Neural crest cell (in vitro differentiated cells): Measurements from ENCODE around the gene CAPZA1. TPM values are rescaled to one million over a fixed set of nuclear protein-coding genes. Genes with fewer than 3 reads are reported as not detected.

Experiments used
- DNase-seq: peaks from one replicate; pipeline ENCODE4 v3.0.0; 2021; ENCODE audit warnings: low read depth, mixed read lengths, low spot score
- H3K27ac Mint-ChIP-seq: one replicate; pipeline ENCODE4 v1.8.0; 2021; ENCODE audit warnings: mild to moderate bottlenecking, mixed read lengths; ENCODE audit not compliant: unreplicated experiment
- H3K27me3 Mint-ChIP-seq: 2 replicates; pipeline ENCODE4 v1.8.0; 2021; ENCODE audit warnings: low read depth, mild to moderate bottlenecking, mixed read lengths
- H3K36me3 Mint-ChIP-seq: 2 replicates; pipeline ENCODE4 v1.8.0; 2021; ENCODE audit warnings: low read depth, mild to moderate bottlenecking, mixed read lengths
- H3K4me1 Mint-ChIP-seq: 2 replicates; pipeline ENCODE4 v1.8.0; 2021; ENCODE audit warnings: mixed read lengths
- H3K4me3 Mint-ChIP-seq: one replicate; pipeline ENCODE4 v1.8.0; 2021; ENCODE audit warnings: mild to moderate bottlenecking, mixed read lengths
- H3K9me3 Mint-ChIP-seq: 2 replicates; pipeline ENCODE4 v1.8.0; 2021; ENCODE audit warnings: mixed read lengths
- total RNA-seq: library from RNA; stranded (reverse); gene quantifications from 2 replicates; pipeline ENCODE4 v1.2.1, GENCODE V29; 2021
- TF ChIP-seq, protein P1 (sequence below): fragments of 200-600 bp; sonication (generic); conservative IDR thresholded peaks from 2 replicates; pipeline ENCODE4 v1.5.0; 2021; ENCODE audit warnings: antibody characterized with exemption, mild to moderate bottlenecking

Gene CAPZA1
- total RNA-seq, 1 donor from 2014 or later, result 131 TPM

DNA sequence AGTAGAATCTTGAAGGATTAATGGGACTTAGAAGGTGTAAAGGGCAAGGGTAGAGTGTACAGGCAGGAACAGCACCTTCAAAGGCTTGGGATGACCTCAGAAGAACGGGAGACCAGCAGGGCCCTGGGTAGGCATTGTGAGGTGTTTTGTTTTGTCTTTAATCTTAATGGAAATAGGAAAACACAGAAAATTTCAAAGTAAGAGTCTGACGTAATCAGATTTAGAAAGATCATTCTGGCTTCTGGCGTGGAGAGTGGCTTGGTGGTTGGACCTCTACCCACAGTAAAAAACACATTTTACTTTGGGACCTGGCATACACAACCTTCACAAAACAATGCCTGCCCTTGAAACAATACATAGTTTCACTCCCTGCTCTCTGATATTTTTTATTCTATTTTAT lies 59.0 kb downstream of the CAPZA1 start:
- TF ChIP-seq, protein P1, sequence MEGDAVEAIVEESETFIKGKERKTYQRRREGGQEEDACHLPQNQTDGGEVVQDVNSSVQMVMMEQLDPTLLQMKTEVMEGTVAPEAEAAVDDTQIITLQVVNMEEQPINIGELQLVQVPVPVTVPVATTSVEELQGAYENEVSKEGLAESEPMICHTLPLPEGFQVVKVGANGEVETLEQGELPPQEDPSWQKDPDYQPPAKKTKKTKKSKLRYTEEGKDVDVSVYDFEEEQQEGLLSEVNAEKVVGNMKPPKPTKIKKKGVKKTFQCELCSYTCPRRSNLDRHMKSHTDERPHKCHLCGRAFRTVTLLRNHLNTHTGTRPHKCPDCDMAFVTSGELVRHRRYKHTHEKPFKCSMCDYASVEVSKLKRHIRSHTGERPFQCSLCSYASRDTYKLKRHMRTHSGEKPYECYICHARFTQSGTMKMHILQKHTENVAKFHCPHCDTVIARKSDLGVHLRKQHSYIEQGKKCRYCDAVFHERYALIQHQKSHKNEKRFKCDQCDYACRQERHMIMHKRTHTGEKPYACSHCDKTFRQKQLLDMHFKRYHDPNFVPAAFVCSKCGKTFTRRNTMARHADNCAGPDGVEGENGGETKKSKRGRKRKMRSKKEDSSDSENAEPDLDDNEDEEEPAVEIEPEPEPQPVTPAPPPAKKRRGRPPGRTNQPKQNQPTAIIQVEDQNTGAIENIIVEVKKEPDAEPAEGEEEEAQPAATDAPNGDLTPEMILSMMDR, result no peak
- no peaks in the 10 kb centered on the region for H3K9me3 Mint-ChIP-seq
- peaks cover 32% of the 10 kb centered on the region for H3K4me1 Mint-ChIP-seq
- H3K36me3 Mint-ChIP-seq, result peaks cover 6% of the 10 kb centered on the region
- DNase-seq, result no peak
- H3K27ac Mint-ChIP-seq, result no peak overlapping the region
- H3K4me3 Mint-ChIP-seq, result no peak overlapping the region
- no peaks in the 10 kb centered on the region for H3K27me3 Mint-ChIP-seq

DNA sequence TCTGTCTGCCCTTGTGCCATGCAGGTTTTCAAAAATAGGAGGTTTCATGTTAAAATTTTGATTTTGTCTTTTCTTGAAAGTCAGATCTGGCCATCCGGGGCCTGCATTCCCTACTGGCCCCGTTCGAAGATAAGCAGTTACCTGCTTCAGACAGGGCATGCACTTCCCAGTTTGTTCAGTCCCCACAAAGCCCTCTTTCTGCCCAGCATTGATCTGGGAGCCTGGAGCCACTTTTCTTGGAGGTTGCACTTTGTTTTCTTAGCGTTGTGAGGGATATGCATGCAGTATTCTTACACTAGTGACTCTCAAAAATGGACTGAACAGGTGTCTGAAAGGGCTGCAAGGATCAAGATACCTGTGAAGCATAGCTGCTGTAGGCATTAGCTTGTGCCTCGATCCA lies 66.3 kb downstream of the CAPZA1 start:
- no peak for DNase-seq
- Mint-ChIP-seq H3K27ac (no peak overlapping the region), H3K4me1 (peaks cover 13% of the 10 kb centered on the region), H3K9me3 (no peaks in the 10 kb centered on the region), H3K27me3 (no peaks in the 10 kb centered on the region), H3K4me3 (no peak overlapping the region), H3K36me3 (no peaks in the 10 kb centered on the region)
- TF ChIP-seq, protein P1, result no peak

DNA sequence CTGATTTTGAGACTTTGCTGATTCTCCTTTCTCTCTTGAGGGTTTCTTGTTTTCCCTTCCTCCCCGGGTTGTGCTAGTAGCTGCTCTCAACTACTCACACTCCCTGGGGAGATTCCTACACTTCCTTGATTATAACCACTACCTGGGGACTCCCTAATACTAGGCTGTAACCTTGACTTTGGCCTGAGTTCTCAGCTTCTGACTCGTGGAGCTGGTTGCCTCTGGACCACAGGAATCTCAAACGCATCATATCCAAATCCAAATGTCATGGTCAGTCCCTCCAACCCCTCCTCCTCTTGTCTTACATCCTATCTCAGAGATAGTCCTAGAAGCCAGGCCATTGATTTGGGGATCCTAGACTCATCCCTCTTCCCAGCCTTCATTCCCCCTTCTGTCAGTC lies 66.8 kb downstream of the CAPZA1 start:
- H3K9me3 Mint-ChIP-seq, result no peaks in the 10 kb centered on the region
- no peaks in the 10 kb centered on the region for H3K36me3 Mint-ChIP-seq
- H3K27ac Mint-ChIP-seq, result no peak overlapping the region
- no peak overlapping the region for H3K4me3 Mint-ChIP-seq
- H3K27me3 Mint-ChIP-seq, result no peaks in the 10 kb centered on the region
- H3K4me1 Mint-ChIP-seq, result peaks cover 13% of the 10 kb centered on the region
- TF ChIP-seq, protein P1, result no peak
- no peak for DNase-seq

DNA sequence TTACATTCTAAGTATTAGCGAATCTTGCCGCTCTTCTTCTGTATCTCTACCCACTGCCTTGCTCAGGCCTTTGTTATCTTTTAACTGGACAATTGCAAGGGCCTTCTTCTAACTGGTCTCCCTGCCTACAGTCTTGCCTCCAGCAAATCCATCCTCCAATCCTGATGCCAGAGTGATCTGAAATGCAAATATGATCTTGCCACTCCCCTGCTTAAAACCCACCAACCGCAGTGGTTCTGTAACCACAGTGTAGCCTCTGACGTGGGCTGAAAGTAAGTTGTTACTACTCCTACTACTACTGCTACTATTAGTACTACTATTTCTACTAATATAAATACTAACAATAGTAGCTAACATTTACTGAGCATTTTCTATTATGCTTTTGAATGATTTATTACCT lies 67.2 kb downstream of the CAPZA1 start:
- peaks cover 2% of the 10 kb centered on the region for H3K36me3 Mint-ChIP-seq
- no peaks in the 10 kb centered on the region for H3K9me3 Mint-ChIP-seq
- no peak overlapping the region for H3K4me3 Mint-ChIP-seq
- no peak overlapping the region for H3K27ac Mint-ChIP-seq
- TF ChIP-seq, protein P1, result no peak
- no peaks in the 10 kb centered on the region for H3K27me3 Mint-ChIP-seq
- peaks cover 13% of the 10 kb centered on the region for H3K4me1 Mint-ChIP-seq
- no peak for DNase-seq

DNA sequence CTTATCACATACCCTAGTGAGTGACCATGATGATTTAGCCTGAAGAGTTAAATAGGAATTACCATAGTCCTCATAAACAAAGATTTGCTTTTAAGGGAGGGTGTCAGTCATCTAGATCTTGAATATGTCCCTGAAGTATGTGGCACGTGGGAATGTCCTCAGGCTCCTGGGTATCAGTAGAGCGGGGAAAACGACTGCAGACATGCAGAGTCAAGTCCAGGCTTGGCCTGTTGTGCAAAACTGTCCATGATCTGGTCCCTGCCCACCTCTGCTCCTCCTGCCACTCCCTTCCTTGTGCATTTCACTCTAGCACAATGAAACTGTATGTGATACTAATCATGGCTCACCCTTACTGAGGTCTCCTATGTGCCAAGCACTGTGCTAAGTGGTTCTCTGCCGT lies 67.7 kb downstream of the CAPZA1 start:
- Mint-ChIP-seq H3K4me1 (peaks cover 13% of the 10 kb centered on the region), H3K36me3 (peaks cover 2% of the 10 kb centered on the region), H3K9me3 (no peaks in the 10 kb centered on the region), H3K27me3 (no peaks in the 10 kb centered on the region), H3K27ac (no peak overlapping the region), H3K4me3 (no peak overlapping the region)
- TF ChIP-seq, protein P1, result no peak
- no peak for DNase-seq
